HTERT RPE-1 (cell line): ENCODE data around the gene NDUFS8.

Experiments used
- in situ Hi-C: fragments of 300-500 bp; cut with MboI; formaldehyde crosslinking; loops from 4 replicates; pipeline ENCODE4 v1.14.3; 2020; ENCODE audit warnings: low sequenced_read_pairs

NDUFS8 gene

DNA sequence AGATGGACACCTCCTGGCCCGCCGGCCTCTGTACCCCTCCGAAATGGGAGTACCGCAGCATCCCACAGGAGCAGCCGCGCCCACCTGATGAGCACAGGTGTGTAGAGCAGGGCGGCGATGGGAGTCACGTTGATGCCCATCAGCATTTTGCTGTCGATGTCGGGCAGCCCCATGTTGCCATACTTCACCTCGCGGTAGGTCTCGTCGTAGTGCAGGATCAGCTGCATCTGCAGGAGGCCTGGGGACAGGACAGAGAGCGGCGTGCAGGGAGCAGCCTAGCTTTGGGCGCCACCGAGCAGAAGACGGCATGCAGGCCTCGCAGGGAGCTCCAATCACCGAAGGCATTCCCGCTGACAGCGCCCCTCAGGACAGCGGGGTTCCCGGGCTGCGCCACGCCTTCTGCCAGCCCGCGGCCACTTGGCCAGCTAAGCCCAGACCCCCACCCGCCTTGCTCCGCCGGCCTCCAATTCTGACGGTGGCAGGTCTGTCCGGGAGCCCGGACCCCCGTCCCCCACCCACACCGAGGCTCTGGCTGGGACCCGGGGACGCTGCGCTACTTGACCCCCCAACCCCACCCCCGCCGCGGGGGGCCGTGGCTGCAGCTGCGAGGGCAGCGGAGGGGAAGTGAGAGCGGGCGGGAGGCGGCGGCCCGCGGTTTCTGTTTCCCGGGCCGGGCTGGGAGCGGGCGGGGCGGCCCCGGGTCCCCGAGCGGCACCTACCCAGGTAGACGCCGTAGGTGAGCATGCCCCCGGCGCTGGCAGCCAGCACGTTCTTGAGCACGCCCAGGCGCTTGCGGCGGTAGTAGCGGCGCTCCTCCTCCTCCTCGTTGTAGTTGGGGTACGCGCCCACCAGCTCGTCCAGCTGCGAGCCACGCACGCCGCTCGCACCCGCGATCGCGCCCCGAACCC, 27.3 kb upstream of the NDUFS8 start:
- in situ Hi-C loops: no loop called here

GRCh38 chr11:68003846-68004550, 26.5 kb upstream of the NDUFS8 start, which contains the start of gene UNC93B1:
Gene UNC93B1 (minus strand): TSS chr11:68004097. CDS start chr11:68004043, 54 bp downstream.
- in situ Hi-C loops: no loop called here

- in situ Hi-C loops: no loop called here
Measured at GRCh38 chr11:68004551-68005335, 25.7 kb upstream of the NDUFS8 start.

- in situ Hi-C loops: no loop called here
Measured at GRCh38 chr11:68006606-68007166, 23.8 kb upstream of the NDUFS8 start.

DNA sequence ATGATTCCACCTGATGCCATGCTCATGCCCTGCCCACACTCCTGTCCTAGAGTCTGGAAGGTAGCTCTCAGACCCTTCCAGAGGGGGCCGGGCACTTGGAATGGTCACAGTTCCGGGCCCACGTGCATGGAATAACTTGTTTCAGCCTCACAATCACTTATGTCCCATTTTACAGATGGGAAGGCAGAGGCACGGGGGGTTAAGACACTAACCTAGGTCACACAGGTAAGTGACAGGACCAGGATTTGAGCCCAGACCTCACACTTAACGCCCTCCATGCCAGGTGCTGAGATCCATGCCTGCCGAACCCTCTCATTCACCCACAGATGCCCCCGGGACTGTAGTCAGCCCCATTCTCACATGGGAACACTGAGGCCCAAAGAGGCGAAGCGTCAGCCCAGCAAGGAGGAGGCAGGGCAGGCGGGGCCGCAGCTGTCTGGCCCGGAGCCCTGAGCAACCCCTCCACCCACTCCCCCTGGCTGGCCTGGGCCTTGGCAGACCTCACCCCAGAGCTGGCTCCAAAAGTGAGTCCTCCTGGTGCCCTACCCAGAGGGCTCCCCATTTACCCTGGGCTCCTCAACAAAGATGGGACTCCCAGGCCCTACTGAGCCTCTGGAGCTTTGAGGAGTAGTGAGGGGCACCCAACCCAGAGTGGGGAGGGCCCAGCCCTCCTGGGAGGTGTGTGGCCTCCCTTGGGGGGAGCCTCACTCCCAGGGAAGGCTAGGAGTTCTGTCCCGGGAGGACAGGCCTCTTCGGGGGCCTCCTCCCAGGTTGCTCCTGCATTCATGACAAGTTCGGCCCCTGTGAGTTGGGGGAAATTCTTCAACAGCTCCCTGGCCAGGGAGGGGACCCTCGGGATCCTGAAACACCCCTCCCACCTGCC, 22.7 kb upstream of the NDUFS8 start:
- in situ Hi-C loops: no loop called here

- in situ Hi-C loops: no loop called here
Measured at GRCh38 chr11:68008381-68009337, 21.8 kb upstream of the NDUFS8 start.

GRCh38 chr11:68009391-68010089, 20.9 kb upstream of the NDUFS8 start:
- in situ Hi-C loops: no loop called here

DNA sequence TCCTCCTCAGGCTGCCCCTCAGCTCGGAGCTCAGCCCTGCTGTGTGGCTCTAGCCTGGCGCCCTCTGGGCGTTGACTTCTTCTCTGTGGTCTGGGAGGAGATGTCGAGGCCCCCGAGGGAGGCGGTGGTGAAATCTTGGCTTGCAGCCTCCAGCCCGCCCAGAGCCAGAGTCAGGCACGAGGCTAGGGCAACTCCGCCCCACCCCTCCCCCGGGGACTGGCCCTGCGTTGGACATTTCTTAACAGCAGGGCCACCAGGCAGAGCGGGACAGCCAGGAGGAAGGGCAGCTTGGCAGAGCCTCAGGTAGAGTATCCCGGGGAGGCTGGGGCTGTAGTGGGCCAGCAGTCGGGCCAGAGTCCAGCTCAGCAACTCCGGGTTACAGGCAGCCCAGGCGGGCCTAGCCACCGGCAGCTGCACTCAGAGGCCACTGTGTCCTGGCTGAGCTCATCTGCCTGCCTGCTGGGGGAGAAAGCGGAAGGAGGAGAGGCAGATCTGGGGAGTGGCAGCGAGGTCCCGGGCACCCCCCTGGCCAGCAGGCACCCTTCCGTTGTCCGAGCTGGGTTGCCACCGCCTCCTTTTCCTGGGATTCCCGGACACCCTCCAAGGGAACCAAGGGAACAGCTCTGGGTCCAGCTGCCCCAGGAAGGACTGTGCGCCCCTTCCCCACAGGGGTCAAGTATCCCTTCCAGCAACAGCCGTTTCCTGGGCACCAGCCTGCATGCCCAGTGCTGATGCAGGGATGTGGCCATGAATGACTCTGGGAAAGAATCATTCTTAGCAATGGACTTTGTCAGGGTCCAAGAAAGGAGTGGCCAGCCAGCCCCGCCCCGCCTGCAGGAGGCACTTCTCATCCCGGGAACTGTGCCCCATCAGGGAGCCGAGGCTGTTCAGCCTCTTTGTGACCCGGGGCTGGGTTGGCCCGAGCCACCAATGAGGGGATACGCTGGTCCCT, 20.1 kb upstream of the NDUFS8 start, which contains the start of gene ALDH3B1:
Gene ALDH3B1, plus strand, starts transcription at position 238 of the 952 bp plus-strand sequence. CDS start 4,971 bp downstream, outside the sequence.
- in situ Hi-C loops: no loop called here

DNA sequence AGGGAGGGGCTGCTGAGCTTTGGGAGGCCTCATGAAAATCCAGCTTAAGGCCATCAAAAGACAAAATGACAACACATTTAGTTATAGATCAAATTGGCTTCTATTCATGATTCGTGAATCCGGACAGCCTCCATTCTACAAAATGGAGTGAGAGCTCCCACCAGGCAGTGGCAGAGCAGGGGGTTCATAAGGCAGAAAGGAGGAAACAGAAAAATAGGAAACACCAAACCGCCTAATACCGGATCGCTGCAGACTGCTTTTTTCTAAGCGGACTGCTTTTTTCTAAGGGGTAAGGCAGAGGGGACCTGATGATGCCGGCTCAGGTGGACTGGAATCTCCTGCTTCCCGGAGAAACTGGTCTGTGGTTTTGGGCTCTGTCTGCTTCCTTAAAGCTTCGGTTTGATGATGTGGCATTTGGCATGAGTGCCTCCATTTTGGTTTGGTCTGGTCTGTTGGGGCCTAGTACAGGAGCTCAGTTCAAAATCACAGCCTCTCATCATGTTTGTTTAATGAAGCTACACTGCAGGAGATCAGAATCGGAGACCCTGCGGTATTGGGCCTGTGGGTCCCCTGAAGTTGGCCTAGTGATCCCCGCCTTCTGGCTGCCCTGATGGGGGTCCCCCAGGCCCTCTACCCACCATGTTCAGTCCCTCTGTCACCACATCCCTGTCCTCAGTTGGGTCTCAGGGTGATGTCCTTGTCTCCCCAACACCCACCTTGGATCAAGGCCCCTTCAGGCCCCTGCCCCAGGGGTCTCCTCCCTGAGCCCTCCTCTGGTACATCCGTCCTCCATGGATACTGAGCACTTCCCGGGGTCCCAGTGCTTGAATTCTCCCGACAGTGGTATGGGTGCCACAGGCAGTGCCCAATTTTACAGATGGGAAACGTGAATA, 19.2 kb upstream of the NDUFS8 start:
- in situ Hi-C loops: no loop called here

DNA sequence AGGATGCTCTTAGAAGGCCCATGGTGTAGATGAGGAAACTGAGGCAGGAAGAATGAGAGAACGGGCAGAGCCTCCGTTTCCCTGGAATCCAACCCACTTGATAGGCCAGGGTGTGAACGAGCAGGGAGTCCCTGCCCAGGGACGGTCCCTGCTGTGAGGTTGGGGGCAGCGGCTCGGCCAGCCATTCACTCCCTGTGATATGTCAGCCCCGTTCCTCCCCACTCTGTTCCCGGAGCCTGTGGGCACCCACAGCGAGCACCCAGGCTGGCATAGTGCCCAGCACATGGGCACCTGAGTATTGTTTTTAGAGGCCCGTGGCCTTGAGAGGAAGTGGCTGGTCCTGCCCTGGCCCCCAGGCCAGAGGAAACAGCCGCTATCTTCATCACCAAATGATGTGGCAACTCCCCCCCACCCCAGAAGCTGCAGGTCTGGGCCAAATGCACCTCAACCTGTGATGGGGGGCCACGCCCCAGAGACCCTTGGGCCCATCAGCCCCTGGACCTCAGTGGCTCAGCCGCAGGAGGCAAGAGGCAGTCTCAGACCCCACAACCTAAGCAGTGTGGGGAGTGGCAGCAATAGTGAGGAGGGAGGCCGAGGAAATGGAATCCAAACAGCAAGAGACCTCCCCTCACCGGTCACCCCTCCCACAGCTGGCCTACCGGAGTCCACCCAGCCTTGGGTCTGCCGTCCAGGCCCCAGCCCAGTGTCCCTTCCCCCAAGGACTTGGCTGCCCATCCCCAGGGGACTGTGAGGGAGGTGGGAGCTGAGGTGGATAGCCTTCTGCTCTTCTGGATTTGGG, 18.2 kb upstream of the NDUFS8 start:
- in situ Hi-C loops: no loop called here

- in situ Hi-C loops: no loop called here
Measured at GRCh38 chr11:68012843-68013610, 17.5 kb upstream of the NDUFS8 start.

DNA sequence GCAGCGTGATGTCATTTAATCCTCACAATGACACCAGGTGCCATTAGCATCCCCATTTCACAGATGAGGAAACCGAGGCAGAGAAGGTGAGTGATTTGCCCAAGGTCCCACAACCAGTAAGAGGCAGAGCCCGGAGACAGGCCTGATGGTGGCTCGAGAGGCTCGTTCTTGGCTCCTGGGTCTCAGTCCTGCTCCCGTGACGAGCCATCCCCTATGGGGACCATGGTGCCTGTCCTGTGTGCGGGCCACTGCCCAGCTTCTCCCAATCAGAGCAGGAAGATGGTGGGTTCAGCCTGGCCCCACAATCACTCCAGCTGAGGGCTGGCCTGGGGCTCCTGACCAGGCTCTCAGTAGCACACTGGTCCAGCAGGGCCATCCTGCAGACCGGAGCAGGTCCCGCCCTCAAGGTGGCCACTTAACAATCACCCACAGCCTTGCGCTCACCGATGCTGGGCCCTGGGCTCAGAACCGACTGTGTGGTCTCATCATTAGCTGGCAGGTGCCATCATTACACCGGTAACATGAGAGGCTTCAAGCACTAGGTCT, 16.8 kb upstream of the NDUFS8 start:
- in situ Hi-C loops: no loop called here

DNA sequence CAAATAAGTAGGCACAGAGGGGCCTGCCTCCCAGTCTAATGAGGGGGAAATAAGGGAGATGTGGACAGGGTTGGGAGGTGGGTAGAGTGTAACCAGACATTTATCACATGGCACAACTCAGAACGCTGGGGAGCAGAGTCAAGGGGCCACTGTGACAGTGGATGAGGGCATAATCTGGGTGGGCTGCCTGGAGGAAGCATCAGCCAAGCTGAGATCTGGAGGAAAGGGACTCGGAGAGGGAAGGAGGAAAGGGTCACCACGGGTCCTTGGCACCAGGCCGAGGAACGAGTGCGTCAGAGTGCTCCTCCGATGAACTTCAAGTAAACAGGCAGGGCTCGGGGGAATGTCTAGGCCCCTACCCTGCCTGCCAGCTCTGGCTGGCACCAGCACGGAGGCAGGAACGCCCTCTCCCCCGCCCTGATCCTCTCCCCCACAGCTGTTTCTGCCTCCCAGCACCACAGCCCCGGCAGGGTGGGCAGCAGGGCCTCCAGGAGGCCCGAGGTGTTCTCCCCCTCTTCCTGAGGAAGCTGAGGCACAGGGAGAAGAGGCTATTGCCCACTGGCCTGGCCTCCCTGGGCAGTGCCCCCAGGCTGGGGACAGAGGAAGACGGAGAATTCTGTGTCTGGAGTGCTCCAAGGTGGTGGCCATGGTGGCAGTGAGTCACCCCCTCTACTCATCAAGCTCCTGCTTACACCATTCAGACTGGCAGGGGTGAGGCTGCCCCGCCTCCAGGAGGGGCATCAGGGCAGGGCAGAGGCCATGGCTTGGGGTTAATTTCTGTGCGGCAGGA, 16.1 kb upstream of the NDUFS8 start:
- in situ Hi-C loops: no loop called here
